ENCODE measurements around the gene CARS1. TPM values are rescaled to one million over a fixed set of nuclear protein-coding genes. Genes with fewer than 3 reads are reported as not detected.

The CARS1 gene
- total and polyA plus RNA-seq, 2 experiments from 2014 or later = 72.9 to 95.9 TPM

- H3K4me2 ChIP-seq = no peak overlapping the region
- Mint-ChIP-seq H3K4me3 (no peak overlapping the region), H3K4me1 (peaks cover 14% of the 10 kb centered on the region), H3K27me3 (ENCODE audit: insufficient read depth, low read depth, poor library complexity) (peaks cover 8% of the 10 kb centered on the region), H3K9me3 (no peaks in the 10 kb centered on the region), H3K36me3 (ENCODE audit: low read depth) (peaks cover 87% of the 10 kb centered on the region), H3K27ac (no peak overlapping the region)
- H4K20me1 ChIP-seq (replicated peaks; ENCODE audit: insufficient read depth) = peaks cover 11% of the 10 kb centered on the region; the same call in 1 of the 2 replicates
- no peak overlapping the region for H2AFZ ChIP-seq
- no peaks in the 10 kb centered on the region for H3K4me1 ChIP-seq (ENCODE audit: insufficient read depth)
- DNase-seq (ENCODE audit: low spot score) (no peak), ATAC-seq (no peak)
- no peaks in the 10 kb centered on the region for H3K79me2 ChIP-seq (replicated peaks; ENCODE audit: insufficient read depth)
- H3K4me3 ChIP-seq = no peak overlapping the region
- H3K27ac ChIP-seq (ENCODE audit: low read depth) = no peak overlapping the region
- no peaks in the 10 kb centered on the region for H3K27me3 ChIP-seq (ENCODE audit: insufficient read depth)
- no peaks in the 10 kb centered on the region for H3K9me2 ChIP-seq (ENCODE audit: insufficient read depth)
- peaks cover 43% of the 10 kb centered on the region for H3K36me3 ChIP-seq (ENCODE audit: insufficient read depth)
- TF ChIP-seq JUNB (IDR thresholded peaks at IDR 0.05; ENCODE audit: unreplicated experiment) = no peak
- H3F3A ChIP-seq (replicated peaks; ENCODE audit: low read depth) = 0 out of 2 replicates have a peak, but pooled peaks cover 10% of the 10 kb centered on the region
Observed at GRCh38 chr11:3020011-3020410, 37.2 kb downstream of the CARS1 start.

- no peak overlapping the region for H3K4me3 Mint-ChIP-seq
- H3K36me3 ChIP-seq (ENCODE audit: insufficient read depth) = peaks cover 46% of the 10 kb centered on the region
- no peaks in the 10 kb centered on the region for H3K27me3 ChIP-seq (ENCODE audit: insufficient read depth)
- peaks cover 6% of the 10 kb centered on the region for H3K27me3 Mint-ChIP-seq (ENCODE audit: insufficient read depth, low read depth, poor library complexity)
- peaks cover 87% of the 10 kb centered on the region for H3K36me3 Mint-ChIP-seq (ENCODE audit: low read depth)
- H3K4me1 ChIP-seq (ENCODE audit: insufficient read depth) = no peaks in the 10 kb centered on the region
- DNase-seq (ENCODE audit: low spot score) = no peak
- no peak overlapping the region for H3K27ac Mint-ChIP-seq
- no peaks in the 10 kb centered on the region for H3K9me2 ChIP-seq (ENCODE audit: insufficient read depth)
- H4K20me1 ChIP-seq (replicated peaks; ENCODE audit: insufficient read depth) = peaks cover 11% of the 10 kb centered on the region; the same call in 1 of the 2 replicates
- no peak overlapping the region for H3K4me2 ChIP-seq
- H2AFZ ChIP-seq = no peak overlapping the region
- ATAC-seq = no peak
- no peak overlapping the region for H3K27ac ChIP-seq (ENCODE audit: low read depth)
- 0 out of 2 replicates have a peak, but pooled peaks cover 10% of the 10 kb centered on the region for H3F3A ChIP-seq (replicated peaks; ENCODE audit: low read depth)
- H3K4me3 ChIP-seq = no peak overlapping the region
- H3K4me1 Mint-ChIP-seq = peaks cover 14% of the 10 kb centered on the region
- H3K9me3 Mint-ChIP-seq = no peaks in the 10 kb centered on the region
- no peaks in the 10 kb centered on the region for H3K79me2 ChIP-seq (replicated peaks; ENCODE audit: insufficient read depth)
- TF ChIP-seq ETS1 (IDR thresholded peaks at IDR 0.05) = no peak
- no peak for TF ChIP-seq STAT1 (IDR thresholded peaks at IDR 0.05; ENCODE audit: unreplicated experiment)
Observed at GRCh38 chr11:3018596-3018995, 38.6 kb downstream of the CARS1 start.

GRCh38 chr11:3016861-3017260, 40.4 kb downstream of the CARS1 start:
- no peaks in the 10 kb centered on the region for H3K27me3 ChIP-seq (ENCODE audit: insufficient read depth)
- no peak; the same call in 2 of the 3 replicates for ATAC-seq
- no peak overlapping the region for H2AFZ ChIP-seq
- H3K27ac ChIP-seq (ENCODE audit: low read depth) = no peak overlapping the region
- H4K20me1 ChIP-seq (replicated peaks; ENCODE audit: insufficient read depth) = peaks cover 9% of the 10 kb centered on the region; the same call in 1 of the 2 replicates
- peaks cover 87% of the 10 kb centered on the region for H3K36me3 Mint-ChIP-seq (ENCODE audit: low read depth)
- no peaks in the 10 kb centered on the region for H3K4me1 Mint-ChIP-seq
- H3K4me3 Mint-ChIP-seq = no peak overlapping the region
- H3K27ac Mint-ChIP-seq = no peak overlapping the region; the same call in 1 of the 2 replicates
- H3K9me2 ChIP-seq (ENCODE audit: insufficient read depth) = no peaks in the 10 kb centered on the region
- H3K4me1 ChIP-seq (ENCODE audit: insufficient read depth) = no peaks in the 10 kb centered on the region
- peaks cover 3% of the 10 kb centered on the region for H3K27me3 Mint-ChIP-seq (ENCODE audit: insufficient read depth, low read depth, poor library complexity)
- DNase-seq (ENCODE audit: low spot score) = no peak
- no peak overlapping the region for H3K4me2 ChIP-seq
- peaks cover 52% of the 10 kb centered on the region for H3K36me3 ChIP-seq (ENCODE audit: insufficient read depth)
- H3K9me3 Mint-ChIP-seq = no peaks in the 10 kb centered on the region
- H3K79me2 ChIP-seq (replicated peaks; ENCODE audit: insufficient read depth) = no peaks in the 10 kb centered on the region
- 0 out of 2 replicates have a peak, but pooled peaks cover 10% of the 10 kb centered on the region for H3F3A ChIP-seq (replicated peaks; ENCODE audit: low read depth)
- no peak overlapping the region for H3K4me3 ChIP-seq
- TF ChIP-seq EZH2 (IDR thresholded peaks at IDR 0.05; ENCODE audit: low read depth, unreplicated experiment) (no peak), EZH2phosphoT487 (IDR thresholded peaks at IDR 0.05; ENCODE audit: unreplicated experiment) (no peak), ZNF114 (CRISPR knock-in tag; IDR thresholded peaks at IDR 0.05) (no peak), ZNF331 (CRISPR knock-in tag; IDR thresholded peaks at IDR 0.05; ENCODE audit: low read depth) (no peak), CTCF (conservative IDR thresholded peaks at IDR 0.05; ENCODE audit: low read depth in 2 of 2) (no peak), ETS1 (IDR thresholded peaks at IDR 0.05) (no peak)

All from GM23338 (cell line).